Sigmoid colon (tissue), 7 donors: ENCODE measurements around the gene COLQ. TPM values are rescaled to one million over a fixed set of nuclear protein-coding genes. Genes with fewer than 3 reads are reported as not detected.

ENCODE experiments used
- DNase-seq: peaks from one replicate; pipeline ENCODE4 v3.0.0-alpha.2; 2019
- H3K27ac ChIP-seq, 4 donors: fragments of 200-600 bp; sonication (generic); one replicate each; pipeline ENCODE4 v1.5.1; 2016 to 2019; ENCODE audit warnings: mild to moderate bottlenecking in 1 of 4
- H3K27me3 ChIP-seq, 3 donors: fragments of 200-600 bp; sonication (generic); one replicate each; pipeline ENCODE4 v1.5.1; 2019; ENCODE audit warnings: mild to moderate bottlenecking in 1 of 3
- H3K36me3 ChIP-seq, 4 donors: fragments of 200-600 bp; sonication (generic); one replicate each; pipeline ENCODE4 v1.5.1; 2016 to 2019
- H3K4me1 ChIP-seq, 4 donors: fragments of 200-600 bp; sonication (generic); one replicate each; pipeline ENCODE4 v1.5.1; 2017 to 2019
- H3K4me3 ChIP-seq, 4 donors: fragments of 200-600 bp; sonication (generic); one replicate each; pipeline ENCODE4 v1.5.1; 2017 to 2019; ENCODE audit warnings: mild to moderate bottlenecking in 2 of 4, moderate library complexity in 1 of 4
- H3K9me3 ChIP-seq, 4 donors: fragments of 200-600 bp in 3 of 4; sonication (generic) in 3 of 4; one replicate each; pipeline versions ENCODE4 v1.5.1 to v1.6.1; 2013 to 2019
- EP300 ChIP-seq, 4 donors: sonication (generic); formaldehyde crosslinking; IDR thresholded peaks; one replicate each; pipeline ENCODE4 v1.6.1; 2017; ENCODE audit warnings: antibody characterized with exemption in 4 of 4
- POLR2A ChIP-seq, 2 donors: fragments of 450-650 bp; IDR thresholded peaks; one replicate each; pipeline ENCODE4 v1.6.1; 2016; ENCODE audit warnings: antibody characterized with exemption in 2 of 2, mild to moderate bottlenecking in 2 of 2, moderate library complexity in 2 of 2
- POLR2AphosphoS5 ChIP-seq, 4 donors: sonication (generic); formaldehyde crosslinking; IDR thresholded peaks; one replicate each; pipeline ENCODE4 v1.6.1; 2017; ENCODE audit warnings: antibody characterized with exemption in 4 of 4
- WGBS, 2 donors: extraction: QIAGEN DNeasy Blood & Tissue Kit; methylation state at CpG; one replicate each; pipeline ENCODE4 v1.1.7; 2013; 5-methylcytosine and 5-hydroxymethylcytosine counted together
- intact Hi-C: fragments of 100-400 bp; cut with DNase I; formaldehyde crosslinking; loops from one replicate; pipeline ENCODE4 v1.15.1; 2023
- polyA plus RNA-seq, 3 donors: library from polyadenylated mRNA; stranded (reverse); fragments of 200-250 nt; gene quantifications; one replicate each; pipeline ENCODE4 v1.2.3, GENCODE V29; 2013
- total RNA-seq, 4 donors: library from RNA; depleted of rRNA; stranded (reverse); fragments of >200 nt; gene quantifications; one replicate each; pipeline ENCODE4 v1.1.0, GENCODE V29; 2016
- TF ChIP-seq, protein P1 (sequence below), 4 experiments: fragments of 450-650 bp in 3 of 4; fragments of 200-600 bp in 1 of 4; IDR thresholded peaks; one replicate each; pipeline ENCODE4 v1.5.1; 2016 to 2019; ENCODE audit warnings: antibody characterized with exemption in 4 of 4, mild to moderate bottlenecking in 3 of 4, moderate library complexity in 2 of 4
- donor health status: healthy with polysubstance abuse.
- donor health status: Bipolar disorder and iron deficiency.
- donor health status: healthy.

Gene COLQ
- total and polyA plus RNA-seq, 7 donors: 0.69 to 5.3 (median 1.9) TPM; not detected in 1

DNA sequence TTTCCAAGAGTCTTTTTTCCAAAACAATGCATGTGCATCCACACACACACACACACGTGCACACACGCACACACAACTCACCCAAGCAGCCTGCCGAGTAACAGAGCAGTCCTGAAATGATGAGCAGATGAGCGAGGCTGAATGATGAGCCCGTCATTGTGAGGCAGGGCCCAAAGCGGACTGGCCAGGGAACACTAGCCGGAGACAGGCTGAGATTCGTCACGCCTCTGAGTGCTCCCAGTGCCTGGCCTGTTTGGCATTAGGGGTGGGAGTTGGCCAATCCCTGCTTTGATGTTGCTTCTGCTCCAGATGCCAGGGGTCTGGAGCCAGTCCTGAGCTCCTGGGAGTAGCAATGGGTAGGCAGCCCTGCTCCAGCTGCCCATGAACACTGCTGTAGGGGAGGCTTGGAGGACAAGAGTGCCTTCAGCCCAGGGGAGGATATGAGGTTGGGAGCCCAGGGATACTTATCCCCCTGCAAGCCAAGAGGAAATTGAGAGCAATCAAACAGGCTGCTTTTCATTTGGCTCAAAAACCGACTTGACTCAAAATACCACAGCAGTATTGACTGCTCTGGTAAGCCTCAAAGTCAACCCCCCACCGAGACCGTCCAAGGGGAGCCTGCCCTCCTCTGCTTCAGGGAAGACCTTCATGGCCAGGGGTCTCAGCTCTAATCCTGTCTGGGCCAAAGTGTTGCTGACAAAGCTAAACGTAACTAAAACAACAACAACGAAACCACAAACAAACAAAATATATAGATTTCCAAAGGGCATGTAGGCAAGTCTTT is 22.9 kb downstream of the COLQ start:
- Histone ChIP-seq H3K36me3 (no peaks in the 10 kb centered on the region), H3K27me3 (no peaks in the 10 kb centered on the region), H3K27ac (no peak overlapping the region), H3K9me3 (no peaks in the 10 kb centered on the region), H3K4me3 (no peak overlapping the region), H3K4me1 (peaks cover 0 to 26% (median 14%) of the 10 kb centered on the region in 4 donors)
- no peak for TF ChIP-seq POLR2AphosphoS5 (IDR thresholded peaks at IDR 0.05)
- TF ChIP-seq, protein P1, sequence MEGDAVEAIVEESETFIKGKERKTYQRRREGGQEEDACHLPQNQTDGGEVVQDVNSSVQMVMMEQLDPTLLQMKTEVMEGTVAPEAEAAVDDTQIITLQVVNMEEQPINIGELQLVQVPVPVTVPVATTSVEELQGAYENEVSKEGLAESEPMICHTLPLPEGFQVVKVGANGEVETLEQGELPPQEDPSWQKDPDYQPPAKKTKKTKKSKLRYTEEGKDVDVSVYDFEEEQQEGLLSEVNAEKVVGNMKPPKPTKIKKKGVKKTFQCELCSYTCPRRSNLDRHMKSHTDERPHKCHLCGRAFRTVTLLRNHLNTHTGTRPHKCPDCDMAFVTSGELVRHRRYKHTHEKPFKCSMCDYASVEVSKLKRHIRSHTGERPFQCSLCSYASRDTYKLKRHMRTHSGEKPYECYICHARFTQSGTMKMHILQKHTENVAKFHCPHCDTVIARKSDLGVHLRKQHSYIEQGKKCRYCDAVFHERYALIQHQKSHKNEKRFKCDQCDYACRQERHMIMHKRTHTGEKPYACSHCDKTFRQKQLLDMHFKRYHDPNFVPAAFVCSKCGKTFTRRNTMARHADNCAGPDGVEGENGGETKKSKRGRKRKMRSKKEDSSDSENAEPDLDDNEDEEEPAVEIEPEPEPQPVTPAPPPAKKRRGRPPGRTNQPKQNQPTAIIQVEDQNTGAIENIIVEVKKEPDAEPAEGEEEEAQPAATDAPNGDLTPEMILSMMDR (IDR thresholded peaks at IDR 0.05): no peak
- TF ChIP-seq POLR2A (IDR thresholded peaks at IDR 0.05): no peak
- TF ChIP-seq EP300 (IDR thresholded peaks at IDR 0.05): no peak
- intact Hi-C loops: no loop called here
- DNase-seq: no peak
- WGBS, 2 donors: 88 to 89% methylated on average over 14 of the region's 14 CpGs

DNA sequence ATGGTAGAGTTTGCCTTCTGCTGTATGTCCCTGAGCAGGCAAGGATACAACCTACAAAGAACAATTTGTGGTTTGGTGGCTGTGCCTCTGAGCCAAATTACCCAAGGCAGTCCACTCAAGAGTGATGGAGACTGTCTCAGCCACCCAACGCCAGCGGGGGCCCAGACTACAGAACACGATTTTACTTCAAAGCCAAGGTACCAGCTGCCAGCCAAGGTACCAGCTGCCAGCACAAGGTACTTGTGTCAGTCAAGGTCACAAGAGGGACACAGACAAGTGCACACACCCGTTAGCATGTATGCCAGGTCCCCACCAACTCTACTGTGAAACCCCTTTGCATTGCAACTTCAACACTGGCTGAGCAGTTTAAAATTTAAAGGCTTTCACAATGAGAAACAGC is 23.5 kb downstream of the COLQ start:
- intact Hi-C loops: no loop called here
- Histone ChIP-seq H3K36me3 (no peaks in the 10 kb centered on the region), H3K9me3 (no peaks in the 10 kb centered on the region), H3K27me3 (no peaks in the 10 kb centered on the region), H3K27ac (no peak overlapping the region), H3K4me1 (peaks cover 0 to 26% (median 14%) of the 10 kb centered on the region in 4 donors), H3K4me3 (no peak overlapping the region)
- WGBS, 2 donors: 89 to 93% methylated on average over 4 of the region's 4 CpGs
- DNase-seq: no peak
- no peak for TF ChIP-seq POLR2A (IDR thresholded peaks at IDR 0.05)
- no peak for TF ChIP-seq EP300 (IDR thresholded peaks at IDR 0.05)
- no peak for TF ChIP-seq POLR2AphosphoS5 (IDR thresholded peaks at IDR 0.05)
- TF ChIP-seq, protein P1 (IDR thresholded peaks at IDR 0.05): no peak

DNA sequence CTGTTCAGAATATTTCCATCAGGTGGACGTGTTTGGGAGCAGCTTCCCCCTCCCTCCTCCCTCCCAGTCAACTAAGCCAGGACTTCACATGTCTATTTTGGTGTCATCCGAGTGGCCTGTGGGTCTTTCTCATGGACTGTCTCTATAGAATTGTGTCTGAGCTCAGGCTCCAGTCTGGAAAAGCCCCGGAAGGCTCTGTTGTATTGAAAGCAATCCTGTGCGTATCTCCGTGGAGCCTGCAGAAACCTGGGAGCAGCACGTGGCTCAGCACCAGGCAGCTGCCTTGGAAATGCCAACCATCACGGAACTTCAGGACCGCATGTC is 25.2 kb downstream of the COLQ start:
- TF ChIP-seq POLR2AphosphoS5 (IDR thresholded peaks at IDR 0.05): peak in 1 of 4 donors; percentile 13
- TF ChIP-seq, protein P1 (IDR thresholded peaks at IDR 0.05): no peak
- TF ChIP-seq EP300 (IDR thresholded peaks at IDR 0.05): no peak
- TF ChIP-seq POLR2A (IDR thresholded peaks at IDR 0.05): no peak
- H3K27me3 ChIP-seq: no peaks in the 10 kb centered on the region
- WGBS, 2 donors: 85 to 87% methylated on average over 8 of the region's 8 CpGs
- DNase-seq: no peak
- no peaks in the 10 kb centered on the region for H3K9me3 ChIP-seq
- H3K27ac ChIP-seq: peak overlapping the region; percentile 32 to 69 (median 62)
- peaks cover 0 to 26% (median 14%) of the 10 kb centered on the region in 4 donors for H3K4me1 ChIP-seq
- no peak overlapping the region for H3K4me3 ChIP-seq
- intact Hi-C loops: no loop called here
- no peaks in the 10 kb centered on the region for H3K36me3 ChIP-seq

DNA sequence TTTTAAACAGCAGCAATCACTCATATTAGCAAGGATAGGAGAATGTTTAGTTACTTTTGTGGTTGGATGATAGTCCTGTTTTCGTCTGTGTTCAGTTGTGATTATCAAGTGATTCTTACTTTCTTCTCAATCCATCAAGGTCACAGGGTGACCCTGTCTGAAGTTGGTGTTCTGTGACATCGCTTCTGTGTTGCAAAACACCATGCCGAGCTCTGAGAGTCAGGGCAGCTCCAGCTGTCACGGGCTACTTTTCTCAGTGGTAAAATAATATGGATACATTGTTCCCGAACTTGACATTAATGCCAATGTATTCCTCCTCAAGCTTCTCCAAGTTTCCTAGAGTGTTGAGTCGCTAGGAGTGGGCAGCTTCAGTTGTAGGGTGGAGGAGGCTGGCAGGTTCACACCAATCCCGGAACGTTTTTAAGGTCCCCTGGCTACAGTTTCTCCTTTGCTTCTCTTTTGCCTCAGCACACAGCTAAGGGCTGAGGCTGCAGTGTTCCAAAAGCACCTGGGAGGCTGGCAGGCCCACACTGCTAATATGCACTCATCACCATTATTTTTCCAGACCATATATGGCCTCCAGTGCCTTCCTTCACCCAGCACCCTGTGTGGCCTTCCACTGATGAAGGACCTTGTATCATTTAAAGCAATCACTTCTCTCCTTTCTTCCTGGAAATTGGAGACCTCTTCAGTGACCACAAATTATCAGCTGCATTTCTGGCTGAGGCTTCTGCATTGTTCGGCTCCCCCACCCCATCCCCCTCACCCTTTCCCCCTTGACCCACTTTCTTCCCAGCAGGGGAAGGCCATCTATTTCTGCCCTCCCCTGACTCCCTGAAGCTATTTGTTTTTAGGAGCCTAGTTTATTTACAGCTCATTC is 25.8 kb downstream of the COLQ start:
- Histone ChIP-seq H3K27ac (peak overlapping the region; percentile 32 to 69 (median 62)), H3K36me3 (no peaks in the 10 kb centered on the region), H3K4me3 (no peak overlapping the region), H3K4me1 (peaks cover 0 to 26% (median 14%) of the 10 kb centered on the region in 4 donors), H3K27me3 (no peaks in the 10 kb centered on the region), H3K9me3 (no peaks in the 10 kb centered on the region)
- no peak for DNase-seq
- WGBS, 2 donors: 83 to 89% methylated on average over 9 of the region's 9 CpGs
- TF ChIP-seq POLR2AphosphoS5 (IDR thresholded peaks at IDR 0.05): peak in 1 of 4 donors; percentile 8
- TF ChIP-seq, protein P1 (IDR thresholded peaks at IDR 0.05): no peak
- intact Hi-C loops: no loop called here
